Stimulated activated CD4-positive, alpha-beta T cell treated with anti-CD3 and anti-CD28 coated beads, Interleukin-4, amount 100 ng/mL, for 48 hours (primary cell): ENCODE results near the gene BIK.
"Not testable (repeated sequence)": the region's sequence is repeated elsewhere in the genome, so short reads cannot be mapped to it uniquely, and the experiment has no call there.

Experiments
- DNase-seq, 2 donors: peaks; one replicate each; pipeline ENCODE4 v3.0.0-alpha.2; 2020; ENCODE audit warnings: low read depth in 2 of 2

Gene BIK

GRCh38 chr22:43104056-43104625 is 6.4 kb upstream of the BIK start:
- not testable (repeated sequence) for DNase-seq

GRCh38 chr22:43104950-43105349 is 5.6 kb upstream of the BIK start:
- not testable (repeated sequence) for DNase-seq

GRCh38 chr22:43106302-43106701 is 4.2 kb upstream of the BIK start:
- no peak for DNase-seq

GRCh38 chr22:43109511-43109910 is 1.0 kb upstream of the BIK start:
- no peak for DNase-seq

GRCh38 chr22:43109921-43110443 is 568 bp upstream of the BIK start:
- no peak for DNase-seq

- peak in 1 of 2 donors; percentile 17 for DNase-seq
Observed at GRCh38 chr22:43110927-43111623, 525 bp downstream of the BIK start.

GRCh38 chr22:43113526-43114251 is 3.1 kb downstream of the BIK start:
- no peak for DNase-seq

GRCh38 chr22:43114958-43115357 is 4.4 kb downstream of the BIK start:
- DNase-seq, result no peak

- DNase-seq, result no peak
Observed at GRCh38 chr22:43116932-43117331, 6.4 kb downstream of the BIK start.

- no peak for DNase-seq
Observed at GRCh38 chr22:43118024-43118849, 7.7 kb downstream of the BIK start.

- no peak for DNase-seq
Observed at GRCh38 chr22:43118953-43119458, 8.5 kb downstream of the BIK start.

GRCh38 chr22:43126501-43127165 is 16.1 kb downstream of the BIK start:
- no peak for DNase-seq

GRCh38 chr22:43127166-43127908 is 16.8 kb downstream of the BIK start:
- no peak for DNase-seq

- no peak for DNase-seq
Observed at GRCh38 chr22:43128116-43128515, 17.6 kb downstream of the BIK start.

GRCh38 chr22:43128928-43129424 is 18.4 kb downstream of the BIK start:
- DNase-seq, result no peak

- DNase-seq, result no peak
Observed at GRCh38 chr22:43129426-43130425, 19.2 kb downstream of the BIK start.

- DNase-seq, result no peak
Observed at GRCh38 chr22:43131773-43132501, 21.4 kb downstream of the BIK start.

GRCh38 chr22:43133401-43133800 is 22.9 kb downstream of the BIK start:
- no peak for DNase-seq
